Diencephalon (tissue), 1 donor: Measurements from ENCODE around the gene RRBP1. TPM values are rescaled to one million over a fixed set of nuclear protein-coding genes. Genes with fewer than 3 reads are reported as not detected.

ENCODE experiments used
- total RNA-seq: library from RNA; depleted of rRNA; stranded (reverse); fragments of >200 nt; gene quantifications from one replicate; pipeline ENCODE4 v1.2.3, GENCODE V29; 2014

RRBP1 gene, protein sequence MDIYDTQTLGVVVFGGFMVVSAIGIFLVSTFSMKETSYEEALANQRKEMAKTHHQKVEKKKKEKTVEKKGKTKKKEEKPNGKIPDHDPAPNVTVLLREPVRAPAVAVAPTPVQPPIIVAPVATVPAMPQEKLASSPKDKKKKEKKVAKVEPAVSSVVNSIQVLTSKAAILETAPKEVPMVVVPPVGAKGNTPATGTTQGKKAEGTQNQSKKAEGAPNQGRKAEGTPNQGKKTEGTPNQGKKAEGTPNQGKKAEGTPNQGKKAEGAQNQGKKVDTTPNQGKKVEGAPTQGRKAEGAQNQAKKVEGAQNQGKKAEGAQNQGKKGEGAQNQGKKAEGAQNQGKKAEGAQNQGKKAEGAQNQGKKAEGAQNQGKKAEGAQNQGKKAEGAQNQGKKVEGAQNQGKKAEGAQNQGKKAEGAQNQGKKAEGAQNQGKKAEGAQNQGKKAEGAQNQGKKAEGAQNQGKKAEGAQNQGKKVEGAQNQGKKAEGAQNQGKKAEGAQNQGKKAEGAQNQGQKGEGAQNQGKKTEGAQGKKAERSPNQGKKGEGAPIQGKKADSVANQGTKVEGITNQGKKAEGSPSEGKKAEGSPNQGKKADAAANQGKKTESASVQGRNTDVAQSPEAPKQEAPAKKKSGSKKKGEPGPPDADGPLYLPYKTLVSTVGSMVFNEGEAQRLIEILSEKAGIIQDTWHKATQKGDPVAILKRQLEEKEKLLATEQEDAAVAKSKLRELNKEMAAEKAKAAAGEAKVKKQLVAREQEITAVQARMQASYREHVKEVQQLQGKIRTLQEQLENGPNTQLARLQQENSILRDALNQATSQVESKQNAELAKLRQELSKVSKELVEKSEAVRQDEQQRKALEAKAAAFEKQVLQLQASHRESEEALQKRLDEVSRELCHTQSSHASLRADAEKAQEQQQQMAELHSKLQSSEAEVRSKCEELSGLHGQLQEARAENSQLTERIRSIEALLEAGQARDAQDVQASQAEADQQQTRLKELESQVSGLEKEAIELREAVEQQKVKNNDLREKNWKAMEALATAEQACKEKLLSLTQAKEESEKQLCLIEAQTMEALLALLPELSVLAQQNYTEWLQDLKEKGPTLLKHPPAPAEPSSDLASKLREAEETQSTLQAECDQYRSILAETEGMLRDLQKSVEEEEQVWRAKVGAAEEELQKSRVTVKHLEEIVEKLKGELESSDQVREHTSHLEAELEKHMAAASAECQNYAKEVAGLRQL (N-terminal part only)
- total RNA-seq: 12.0 TPM

DNA sequence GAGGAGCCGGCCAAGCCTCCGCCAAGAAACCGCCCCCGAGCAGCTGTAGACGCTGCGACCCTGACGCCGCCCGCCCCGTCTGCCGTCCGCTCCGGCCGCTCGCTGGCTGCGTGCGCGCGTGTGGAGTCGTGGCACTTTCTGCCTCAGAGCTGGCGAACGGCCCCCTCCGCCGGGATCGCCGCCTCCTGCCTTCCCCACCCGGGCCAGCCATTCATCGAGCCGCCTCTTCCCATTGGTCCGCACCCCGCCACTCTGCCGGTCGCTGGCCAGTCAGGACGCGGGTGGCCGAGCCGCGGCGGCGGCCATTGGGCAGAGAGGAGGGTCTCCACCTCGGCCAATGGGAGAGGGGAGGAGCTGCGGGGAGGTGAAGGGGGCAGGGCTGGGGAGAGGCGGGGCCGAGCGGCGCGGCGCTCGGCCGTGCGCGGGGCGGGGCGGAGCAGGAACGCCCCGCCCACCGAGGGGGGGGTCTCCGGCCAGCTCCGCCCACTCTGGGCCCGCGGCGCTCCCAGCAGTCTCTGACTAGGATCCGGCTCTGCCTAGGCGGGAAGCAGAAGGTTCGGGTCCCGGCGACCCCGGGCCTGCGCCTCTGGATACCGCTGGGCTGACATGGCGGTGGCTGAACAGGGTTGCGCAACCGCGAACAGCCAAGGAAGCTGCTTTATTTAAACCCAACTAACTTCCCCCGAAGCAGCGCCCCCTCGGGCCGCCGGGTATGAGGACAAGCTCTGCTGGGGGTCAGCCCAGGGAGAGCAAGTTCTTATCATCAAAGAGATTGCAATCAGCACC lies at the start of gene RRBP1:
Gene RRBP1, minus strand, starts transcription at position 140 of the 786 bp plus-strand sequence. CDS start 21,735 bp downstream, outside the sequence.

DNA sequence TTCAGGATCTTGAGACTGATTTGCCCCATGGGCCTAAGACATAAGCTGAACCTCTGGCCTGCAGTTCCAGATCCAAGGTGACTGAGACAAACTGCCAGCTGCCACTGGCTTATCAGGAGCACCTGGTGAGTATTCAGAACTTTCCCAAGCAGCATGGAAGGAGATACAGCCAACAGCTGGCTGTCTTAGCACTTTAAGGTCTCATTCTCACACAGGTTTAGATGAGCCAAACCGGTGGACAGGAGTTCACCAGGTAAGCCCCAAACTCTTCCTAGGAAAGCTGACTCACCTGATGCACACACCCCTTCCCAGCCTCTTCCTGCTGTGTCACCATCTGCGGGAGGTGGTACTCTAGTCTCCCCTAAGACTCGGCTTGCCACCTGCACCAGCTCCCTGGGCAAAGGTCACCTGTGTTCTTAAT lies 17.9 kb upstream of the RRBP1 start, which contains the start of gene BANF2:
Gene BANF2, plus strand, starts transcription at position 36 of the 421 bp plus-strand sequence. CDS start 25,060 bp downstream, outside the sequence.

DNA sequence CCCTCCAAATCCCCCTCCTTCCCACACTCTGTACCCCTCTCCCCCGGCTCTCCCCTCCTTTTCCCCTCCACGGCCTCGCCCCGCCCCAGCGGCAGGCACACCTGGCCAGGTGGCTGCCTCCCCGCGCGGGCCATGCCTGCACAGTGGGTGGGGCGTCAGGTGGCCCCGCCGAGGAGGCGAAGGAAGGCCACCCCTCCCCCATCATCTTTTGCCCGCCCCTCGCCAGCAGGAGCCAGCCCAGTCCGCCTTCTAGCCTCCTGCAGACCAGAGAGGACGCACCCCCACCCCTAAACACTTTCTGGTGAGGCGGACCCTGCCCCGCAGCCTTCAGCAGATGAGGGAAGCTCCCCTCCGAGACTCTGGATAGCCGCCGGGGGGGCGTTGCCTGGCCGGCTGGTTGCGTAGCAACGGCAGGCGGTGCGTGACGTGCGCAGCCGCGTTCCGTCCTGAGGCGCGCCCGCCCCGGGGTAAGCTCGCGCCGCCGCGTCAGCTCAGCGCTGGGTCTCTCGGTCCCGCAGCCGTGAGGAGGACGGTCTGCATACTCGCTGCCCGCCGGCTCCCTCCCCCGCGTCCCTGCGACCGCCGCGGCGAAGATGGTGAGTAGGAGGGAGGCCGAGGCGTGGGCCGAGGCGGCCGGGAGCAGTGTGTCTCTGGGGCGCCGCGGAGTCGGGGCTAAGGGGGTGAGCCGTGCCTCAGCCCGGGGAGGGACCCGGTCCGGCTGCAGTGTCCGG lies 112.3 kb downstream of the RRBP1 start, which contains the start of gene DSTN:
Gene DSTN, plus strand, starts transcription at position 460 of the 731 bp plus-strand sequence. Its CDS starts 134 bp downstream, at position 594.

Other genes starting within 250 kb of the RRBP1 start
- gene BFSP1, start 150.9 kb downstream of the RRBP1 start, total RNA-seq: 2.5 TPM
- gene DSTN, start 112.2 kb downstream of the RRBP1 start, total RNA-seq: 268 TPM
- not detected for gene BANF2, start 17.7 kb upstream of the RRBP1 start, total RNA-seq